SK-N-SH treated with all-trans-retinoic acid at 6 μM for 48 hours (cell line): ENCODE measurements around the gene NOX5.

ENCODE experiments used
- ATAC-seq: fragments of 200-7000 bp; cut with Tn5 transposase; 3 replicates; pipeline ENCODE4 v1.9.1; 2020; ENCODE audit warnings: mild to moderate bottlenecking, moderate library complexity
- ARNTL ChIP-seq: fragments of 450-650 bp; formaldehyde crosslinking; IDR thresholded peaks from 2 replicates; pipeline ENCODE4 v1.5.0; 2020; ENCODE audit warnings: low read depth, mild to moderate bottlenecking, moderate library complexity, borderline replicate concordance
- CREB5 ChIP-seq: fragments of 250-450 bp; sonication (Bioruptor Pico); IDR thresholded peaks from 2 replicates; pipeline ENCODE4 v1.5.1; 2020; ENCODE audit warnings: low read depth, mild to moderate bottlenecking, moderate library complexity
- CSDC2 ChIP-seq: fragments of 250-450 bp; sonication (Bioruptor Pico); IDR thresholded peaks from 2 replicates; pipeline ENCODE4 v1.5.0; 2020; ENCODE audit warnings: mild to moderate bottlenecking, moderate library complexity
- CSRNP3 ChIP-seq: fragments of 250-450 bp; sonication (Bioruptor Pico); IDR thresholded peaks from 2 replicates; pipeline ENCODE4 v1.5.1; 2021; ENCODE audit warnings: mild to moderate bottlenecking, moderate library complexity
- GLIS3 ChIP-seq: fragments of 250-450 bp; sonication (Bioruptor Pico); IDR thresholded peaks from 2 replicates; pipeline ENCODE4 v1.5.0; 2020; ENCODE audit warnings: mild to moderate bottlenecking, moderate library complexity
- ISL1 ChIP-seq: fragments of 250-450 bp; sonication (Bioruptor Pico); IDR thresholded peaks from 2 replicates; pipeline ENCODE4 v2.1.2; 2022; ENCODE audit warnings: mild to moderate bottlenecking, moderate library complexity
- OSR1 ChIP-seq: fragments of 250-450 bp; sonication (Bioruptor Pico); IDR thresholded peaks from 2 replicates; pipeline ENCODE4 v1.8.0; 2022; ENCODE audit warnings: moderate library complexity, mild to moderate bottlenecking, inconsistent platforms
- PATZ1 ChIP-seq: fragments of 250-450 bp; sonication (Bioruptor Pico); IDR thresholded peaks from 2 replicates; pipeline ENCODE4 v1.8.0; 2020; ENCODE audit warnings: mild to moderate bottlenecking, moderate library complexity, borderline replicate concordance
- PPARA ChIP-seq: fragments of 250-450 bp; sonication (Bioruptor Pico); IDR thresholded peaks from 2 replicates; pipeline ENCODE4 v1.5.0; 2020; ENCODE audit warnings: mild to moderate bottlenecking, borderline replicate concordance
- RARB ChIP-seq: fragments of 250-450 bp; sonication (Bioruptor Pico); IDR thresholded peaks from 2 replicates; pipeline ENCODE4 v1.8.0; 2021; ENCODE audit warnings: mild to moderate bottlenecking, moderate library complexity
- SNAI2 ChIP-seq: fragments of 250-450 bp; sonication (Bioruptor Pico); IDR thresholded peaks from 2 replicates; pipeline ENCODE4 v1.5.0; 2020; ENCODE audit warnings: mild to moderate bottlenecking, moderate library complexity
- TCF4 ChIP-seq: fragments of 250-450 bp; sonication (Bioruptor Pico); IDR thresholded peaks from 2 replicates; pipeline ENCODE4 v1.8.0; 2021; ENCODE audit warnings: mild to moderate bottlenecking, moderate library complexity, borderline replicate concordance
- TOX ChIP-seq: fragments of 250-450 bp; sonication (Bioruptor Pico); IDR thresholded peaks from 2 replicates; pipeline ENCODE4 v1.8.0; 2021; ENCODE audit warnings: mild to moderate bottlenecking, moderate library complexity, borderline replicate concordance
- TSHZ2 ChIP-seq: fragments of 250-450 bp; sonication (Bioruptor Pico); IDR thresholded peaks from 2 replicates; pipeline ENCODE4 v1.5.0; 2020; ENCODE audit warnings: mild to moderate bottlenecking, moderate library complexity
- ZFP3 ChIP-seq: fragments of 250-450 bp; sonication (Bioruptor Pico); IDR thresholded peaks from 2 replicates; pipeline ENCODE4 v1.5.0; 2020; ENCODE audit warnings: mild to moderate bottlenecking, moderate library complexity
- ZNF565 ChIP-seq: fragments of 450-650 bp; formaldehyde crosslinking; conservative IDR thresholded peaks from 2 replicates; pipeline ENCODE4 v1.5.0; 2020; ENCODE audit warnings: low read depth, mild to moderate bottlenecking, moderate library complexity
- ZNF70 ChIP-seq: fragments of 450-650 bp; formaldehyde crosslinking; IDR thresholded peaks from 2 replicates; pipeline ENCODE4 v1.5.0; 2020; ENCODE audit warnings: mild to moderate bottlenecking, moderate library complexity
- ZNF8 ChIP-seq: fragments of 450-650 bp; formaldehyde crosslinking; IDR thresholded peaks from 2 replicates; pipeline ENCODE4 v1.5.0; 2020; ENCODE audit warnings: mild to moderate bottlenecking, moderate library complexity
- TF ChIP-seq, protein P1 (sequence below): fragments of 250-450 bp; sonication (Bioruptor Pico); IDR thresholded peaks from 2 replicates; pipeline ENCODE4 v1.8.0; 2021; ENCODE audit warnings: low read depth, mild to moderate bottlenecking, moderate library complexity, borderline replicate concordance

Gene NOX5

DNA sequence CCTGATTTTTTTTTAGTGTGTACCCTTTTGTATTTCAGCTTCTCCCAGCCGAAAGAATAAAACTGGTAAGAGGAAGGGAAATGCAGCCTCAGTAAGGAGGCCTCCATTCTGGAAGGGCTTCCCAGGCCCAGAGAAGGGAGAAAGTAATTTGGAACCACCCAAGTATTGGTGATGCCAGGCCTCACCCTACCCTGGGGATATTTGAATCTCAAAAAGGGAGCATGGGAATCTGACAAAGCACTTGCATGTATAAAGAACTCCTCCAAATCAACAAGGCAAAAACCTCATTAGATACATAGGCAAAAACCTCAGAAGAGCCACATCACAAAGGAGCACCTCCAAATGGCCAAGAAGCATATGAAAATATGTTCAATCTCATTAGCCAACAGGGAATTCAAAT is 77.2 kb downstream of the NOX5 start:
- no peak for ATAC-seq
- TF ChIP-seq ZNF70 (CRISPR knock-in tag), result no peak
- TF ChIP-seq, all 23 proteins: peak for 0

DNA sequence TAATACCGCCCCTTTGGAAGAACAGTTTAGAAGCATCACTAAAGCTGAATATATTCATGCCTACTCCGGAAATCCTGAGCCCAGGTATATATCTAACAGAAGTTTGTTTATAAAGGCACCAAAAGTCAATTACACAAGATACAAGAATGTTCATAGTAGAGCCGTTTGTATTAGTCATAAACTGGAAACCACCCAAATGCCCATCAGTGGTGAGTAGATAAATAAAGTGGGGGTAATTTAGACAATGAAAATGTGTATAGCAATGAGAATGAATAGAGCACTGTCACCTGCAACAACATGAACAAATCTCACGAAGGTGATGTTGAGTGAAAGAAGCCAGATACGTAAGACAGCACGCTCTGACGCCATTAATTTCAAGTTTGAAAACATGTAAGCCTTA is 77.7 kb downstream of the NOX5 start:
- TF ChIP-seq ISL1 (CRISPR knock-in tag) (peak; percentile 90), CSDC2 (CRISPR knock-in tag) (no peak), ZNF565 (no peak), ZNF8 (CRISPR knock-in tag) (no peak)
- ATAC-seq, result peak; percentile 67

- ATAC-seq, result peak; percentile 70
- TF ChIP-seq ISL1 (CRISPR knock-in tag) (no peak), RARB (CRISPR knock-in tag) (no peak), ZNF565 (no peak), CREB5 (CRISPR knock-in tag) (no peak), PATZ1 (CRISPR knock-in tag) (no peak), SNAI2 (no peak), TSHZ2 (CRISPR knock-in tag) (no peak), PPARA (no peak), OSR1 (CRISPR knock-in tag) (no peak)
Observed at GRCh38 chr15:69093127-69093526, 78.6 kb downstream of the NOX5 start.

DNA sequence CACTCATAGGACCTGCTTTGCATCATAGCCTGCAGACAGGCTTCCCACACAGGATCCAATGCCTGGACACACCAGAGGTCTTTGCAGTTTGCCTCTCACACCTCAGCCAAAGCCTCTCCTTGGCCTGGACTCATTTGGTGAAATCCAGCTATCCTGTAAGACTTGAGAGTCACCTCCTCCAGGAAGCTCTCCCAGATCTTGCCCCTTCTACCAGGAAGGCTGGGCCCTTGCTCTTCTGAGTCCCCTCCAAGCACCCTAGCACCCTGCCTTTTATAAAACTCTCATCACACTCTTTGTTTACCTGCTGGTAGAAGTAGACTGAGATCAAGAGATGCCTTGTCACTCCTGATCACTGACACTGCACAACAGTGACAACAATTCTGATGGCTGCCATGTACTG is 79.1 kb downstream of the NOX5 start:
- TF ChIP-seq PATZ1 (CRISPR knock-in tag), result no peak
- TF ChIP-seq GLIS3, result no peak
- no peak for TF ChIP-seq TCF4 (CRISPR knock-in tag)
- TF ChIP-seq OSR1 (CRISPR knock-in tag), result no peak
- TF ChIP-seq ZFP3 (CRISPR knock-in tag), result no peak
- TF ChIP-seq, protein P1, sequence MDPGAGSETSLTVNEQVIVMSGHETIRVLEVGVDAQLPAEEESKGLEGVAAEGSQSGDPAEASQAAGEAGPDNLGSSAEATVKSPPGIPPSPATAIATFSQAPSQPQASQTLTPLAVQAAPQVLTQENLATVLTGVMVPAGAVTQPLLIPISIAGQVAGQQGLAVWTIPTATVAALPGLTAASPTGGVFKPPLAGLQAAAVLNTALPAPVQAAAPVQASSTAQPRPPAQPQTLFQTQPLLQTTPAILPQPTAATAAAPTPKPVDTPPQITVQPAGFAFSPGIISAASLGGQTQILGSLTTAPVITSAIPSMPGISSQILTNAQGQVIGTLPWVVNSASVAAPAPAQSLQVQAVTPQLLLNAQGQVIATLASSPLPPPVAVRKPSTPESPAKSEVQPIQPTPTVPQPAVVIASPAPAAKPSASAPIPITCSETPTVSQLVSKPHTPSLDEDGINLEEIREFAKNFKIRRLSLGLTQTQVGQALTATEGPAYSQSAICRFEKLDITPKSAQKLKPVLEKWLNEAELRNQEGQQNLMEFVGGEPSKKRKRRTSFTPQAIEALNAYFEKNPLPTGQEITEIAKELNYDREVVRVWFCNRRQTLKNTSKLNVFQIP, result no peak
- TF ChIP-seq ZNF565, result no peak
- no peak for TF ChIP-seq ZNF8 (CRISPR knock-in tag)
- no peak for TF ChIP-seq SNAI2
- no peak for TF ChIP-seq CSDC2 (CRISPR knock-in tag)
- TF ChIP-seq TOX, result no peak
- TF ChIP-seq CSRNP3 (CRISPR knock-in tag), result no peak
- TF ChIP-seq ARNTL (CRISPR knock-in tag), result no peak
- no peak for ATAC-seq
